T-helper 2 cell treated with Interferon-gamma antibody and Interleukin-4, amounts not matched to agents 100 ng/mL and 5 ng/mL, for 36 hours (primary cell): ENCODE measurements around the gene MREG. TPM values are rescaled to one million over a fixed set of nuclear protein-coding genes. Genes with fewer than 3 reads are reported as not detected.
"Not testable (repeated sequence)": the region's sequence is repeated elsewhere in the genome, so short reads cannot be mapped to it uniquely, and the experiment has no call there.

Experiments
- intact Hi-C: fragments of 100-400 bp; cut with micrococcal nuclease; formaldehyde crosslinking; loops from one replicate; pipeline ENCODE4 v1.15.1; 2023
- total RNA-seq: library from RNA; stranded (reverse); gene quantifications from 2 replicates; pipeline ENCODE4 v1.2.3, GENCODE V29; 2022

Gene MREG
- total RNA-seq, 1 donor from 2014 or later, result 9.0 TPM

- intact Hi-C loops, result loop anchor here (1.0 kb wide), 1 partner anchor 73 kb away; no protein-coding TSS in a partner anchor
Measured at GRCh38 chr2:216023055-216023648, 9.8 kb upstream of the MREG start.

- intact Hi-C loops, result no loop called here
Measured at GRCh38 chr2:216021768-216022565, 8.6 kb upstream of the MREG start.

- intact Hi-C loops, result loop anchor here (5.0 kb wide), 3 partner anchors 94 to 706 kb away; partner anchors contain the start of genes ATIC and SMARCAL1
Measured at GRCh38 chr2:216018709-216019108, 5.4 kb upstream of the MREG start.

GRCh38 chr2:216017365-216017764 lies 4.0 kb upstream of the MREG start:
- intact Hi-C loops, result loop anchor here (2.0 to 5.0 kb wide), 4 partner anchors 15 to 705 kb away; partner anchors contain the start of genes ATIC and SMARCAL1

DNA sequence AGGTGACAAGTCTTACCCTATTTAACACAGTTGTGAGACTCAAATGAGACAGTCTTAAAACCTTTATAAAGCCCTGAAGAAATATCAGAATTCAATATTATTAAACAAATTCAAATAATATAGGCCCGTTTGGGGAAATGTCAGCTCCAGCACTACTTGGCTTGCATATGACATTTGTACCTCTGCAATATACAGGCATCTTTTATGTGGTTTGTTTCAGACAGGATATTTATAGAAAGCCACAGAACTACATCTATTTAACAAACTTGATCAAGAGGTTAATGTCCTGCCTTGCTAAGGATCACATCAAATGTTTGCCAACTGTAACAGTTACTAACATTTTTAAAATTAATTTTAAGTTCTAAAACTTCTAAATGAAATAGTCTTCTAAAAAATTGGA lies 3.2 kb upstream of the MREG start:
- intact Hi-C loops, result loop anchor here (2.0 to 5.0 kb wide), 4 partner anchors 16 to 704 kb away; partner anchors contain the start of genes ATIC and SMARCAL1

DNA sequence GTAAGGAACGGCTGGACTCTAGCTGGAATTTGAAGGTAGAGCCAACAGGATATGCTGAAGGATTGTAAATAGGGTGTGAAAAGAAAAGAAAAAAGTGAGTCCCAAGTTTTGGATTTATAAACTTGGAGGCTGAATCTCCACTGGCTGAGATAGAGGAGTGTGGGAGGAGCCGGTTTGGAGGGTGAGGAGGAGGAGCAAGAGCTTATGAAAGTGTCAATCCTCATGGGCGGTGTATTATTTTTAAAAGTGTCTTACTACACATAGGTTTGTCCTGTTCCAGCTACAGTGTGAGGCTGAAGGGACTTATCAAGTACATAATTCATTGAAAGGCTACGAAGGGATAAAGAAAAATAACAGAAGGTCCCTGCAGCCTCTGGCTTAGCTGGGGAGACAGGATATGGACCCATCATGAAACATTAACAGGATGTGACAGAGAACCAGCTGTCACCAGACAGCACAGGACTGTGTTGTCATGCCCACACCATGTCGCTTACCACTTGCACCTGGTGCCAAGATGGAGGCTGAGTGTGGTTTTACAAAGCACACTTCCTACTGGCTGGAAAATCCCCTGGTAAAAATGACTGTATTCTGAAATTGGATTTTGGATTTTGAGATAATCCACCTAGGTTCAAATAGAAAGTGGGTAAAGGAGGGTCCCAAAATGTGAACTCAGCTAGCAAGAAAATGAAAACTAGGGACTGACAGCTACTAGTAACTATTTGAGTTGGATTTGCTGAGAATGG lies 2.5 kb upstream of the MREG start:
- intact Hi-C loops, result loop anchor here (2.0 to 5.0 kb wide), 4 partner anchors 17 to 704 kb away; partner anchors contain the start of genes ATIC and SMARCAL1

DNA sequence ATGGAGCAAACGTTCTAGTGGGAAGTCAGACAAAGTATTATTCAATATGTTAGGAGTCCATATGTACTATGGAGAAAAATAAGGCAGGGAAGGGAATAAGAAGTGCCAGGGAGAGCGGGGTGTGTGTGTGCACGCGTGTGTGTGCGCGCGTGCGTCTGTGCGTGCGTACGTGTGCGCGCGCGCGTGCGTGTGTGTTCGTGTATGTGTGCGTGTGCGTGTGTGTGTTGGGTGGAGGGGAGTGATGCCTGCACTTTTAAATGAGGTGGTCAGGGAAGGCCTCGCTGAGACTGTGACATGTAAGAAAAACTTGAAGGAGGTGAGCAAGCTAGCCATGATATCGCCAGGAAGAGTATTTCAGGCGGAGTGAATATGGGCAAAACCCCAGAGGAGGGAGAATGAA lies 1.6 kb upstream of the MREG start:
- intact Hi-C loops, result loop anchor here (5.0 kb wide), 3 partner anchors 97 to 703 kb away; partner anchors contain the start of genes ATIC and SMARCAL1

DNA sequence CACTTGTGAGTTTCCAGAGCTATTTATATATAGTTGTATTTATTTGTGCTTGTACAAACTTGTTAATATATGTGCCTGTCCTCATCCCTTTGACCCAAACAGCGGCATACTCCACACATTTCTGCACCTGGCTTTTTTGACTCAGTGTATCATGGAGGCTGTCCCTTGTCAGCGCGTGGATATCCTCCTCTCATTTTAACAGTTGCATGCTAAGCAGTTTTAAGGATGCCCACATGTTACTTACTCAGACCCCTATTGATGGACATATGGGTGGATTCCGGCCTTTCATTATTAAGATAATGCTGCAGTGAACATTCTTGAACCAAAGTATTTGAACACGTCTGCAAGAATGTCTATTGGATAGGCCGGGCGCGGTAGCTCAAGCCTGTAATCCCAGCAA lies 655 bp upstream of the MREG start:
- intact Hi-C loops, result no loop called here

DNA sequence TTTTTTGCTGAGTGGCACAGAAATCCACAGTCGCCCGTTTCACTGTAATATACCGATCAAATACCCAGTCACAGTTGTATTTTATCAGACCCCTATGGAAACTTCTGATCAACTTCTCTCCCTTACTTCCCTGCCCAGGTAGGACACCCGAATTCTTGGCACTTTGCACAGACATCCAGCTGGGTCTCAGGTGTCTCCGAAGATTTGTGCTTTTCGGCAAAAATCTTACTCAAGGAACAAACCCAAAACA lies 596 bp downstream of the MREG start:
- intact Hi-C loops, result loop anchor here (2.0 kb wide), 3 partner anchors 34 to 68 kb away; partner anchors contain the start of genes PECR and TMEM169

DNA sequence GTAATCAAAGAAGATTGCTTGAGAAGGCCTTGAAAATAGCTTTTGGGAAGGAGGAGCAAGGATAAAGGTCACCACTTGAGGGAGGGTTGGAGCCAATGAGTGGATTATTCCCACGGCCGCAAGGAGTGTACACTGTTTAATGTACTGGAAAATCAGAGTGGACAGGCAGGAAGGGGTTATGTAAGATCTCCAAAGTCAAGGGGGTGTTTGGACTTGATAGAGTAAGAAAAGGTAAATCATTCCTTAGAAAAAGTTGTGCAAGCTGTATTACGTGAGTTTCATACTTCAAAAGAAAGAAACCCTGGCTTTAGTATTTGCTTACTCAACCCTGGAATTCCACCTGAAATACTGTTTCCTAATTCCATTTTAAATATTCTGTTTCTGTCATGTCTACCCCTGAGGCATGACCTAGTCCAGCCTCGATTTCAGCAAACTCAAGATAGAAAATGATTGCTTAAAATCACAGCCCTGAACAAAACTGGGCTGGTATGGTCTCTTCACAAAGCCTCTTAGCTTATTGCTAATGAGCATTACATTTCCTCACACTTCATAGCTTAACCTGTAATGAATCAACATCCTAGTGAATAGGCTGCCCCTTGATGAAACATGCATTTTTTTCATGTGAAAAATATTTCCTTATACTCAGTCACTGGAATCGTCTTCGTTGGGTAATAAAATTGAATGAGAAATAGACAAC lies 1.1 kb downstream of the MREG start:
- intact Hi-C loops, result loop anchor here (2.0 kb wide), 3 partner anchors 33 to 69 kb away; partner anchors contain the start of genes PECR and TMEM169

DNA sequence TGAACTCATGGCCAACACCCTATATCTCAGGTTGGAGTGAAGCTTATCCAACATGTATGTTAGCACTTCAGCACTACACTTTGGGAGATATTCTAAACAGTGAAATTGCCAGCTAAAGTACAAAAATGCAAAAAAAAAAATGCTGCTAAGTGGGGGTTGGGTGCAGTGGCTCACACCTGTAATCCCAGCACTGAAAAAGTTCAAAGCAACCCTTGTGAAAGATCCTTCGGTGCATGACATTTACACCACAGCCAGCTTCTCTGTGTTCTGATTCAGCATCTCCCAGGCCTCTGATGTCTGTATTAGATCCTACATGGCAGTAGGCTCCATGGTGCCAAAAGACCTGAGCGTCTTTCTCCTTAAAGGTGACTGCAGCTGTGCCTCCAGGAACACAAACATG lies 4.1 kb downstream of the MREG start:
- intact Hi-C loops, result not testable (repeated sequence)

DNA sequence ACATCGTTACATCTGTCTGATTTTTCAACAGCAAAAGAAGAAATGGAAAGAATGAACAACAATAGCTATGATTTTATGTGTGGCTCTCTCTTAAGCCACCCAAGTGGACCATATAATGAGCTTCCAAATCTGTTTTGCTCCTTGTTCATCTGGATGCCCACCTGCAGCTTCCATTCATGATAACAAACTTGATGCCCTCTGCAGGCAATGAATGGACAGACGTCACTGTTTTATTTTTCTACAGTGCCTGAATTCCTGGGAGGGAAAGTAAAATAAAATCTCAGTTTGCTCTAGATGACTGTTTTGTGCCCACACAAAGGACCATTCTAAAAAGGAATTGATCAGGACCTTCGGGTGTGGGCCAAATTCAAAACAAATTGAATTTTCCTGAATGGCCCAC lies 5.0 kb downstream of the MREG start:
- intact Hi-C loops, result no loop called here

DNA sequence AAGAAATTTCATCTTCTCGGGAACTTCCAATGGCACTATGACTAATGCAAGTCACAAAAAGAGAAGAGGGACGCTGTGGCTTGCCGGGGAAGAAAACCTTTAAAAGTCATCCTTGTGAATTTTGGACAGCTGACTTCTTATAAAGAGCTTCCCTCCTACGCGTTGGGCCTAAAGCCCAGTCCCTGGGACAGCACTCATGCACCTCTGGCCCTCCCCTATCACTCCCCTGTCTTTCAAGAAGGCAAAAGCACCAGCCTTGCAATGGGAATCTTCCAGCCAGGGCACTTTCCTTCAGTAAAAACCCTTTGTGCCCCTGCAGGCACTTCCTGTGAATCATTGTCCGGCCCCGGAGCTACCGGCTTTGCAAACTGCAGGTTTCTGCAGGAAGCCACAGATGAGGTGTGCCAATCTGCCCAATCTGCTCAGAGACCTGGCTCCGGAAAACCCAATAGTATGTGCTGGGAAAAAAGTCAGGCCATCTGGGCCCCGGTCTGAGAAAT lies 7.1 kb downstream of the MREG start:
- intact Hi-C loops, result no loop called here

DNA sequence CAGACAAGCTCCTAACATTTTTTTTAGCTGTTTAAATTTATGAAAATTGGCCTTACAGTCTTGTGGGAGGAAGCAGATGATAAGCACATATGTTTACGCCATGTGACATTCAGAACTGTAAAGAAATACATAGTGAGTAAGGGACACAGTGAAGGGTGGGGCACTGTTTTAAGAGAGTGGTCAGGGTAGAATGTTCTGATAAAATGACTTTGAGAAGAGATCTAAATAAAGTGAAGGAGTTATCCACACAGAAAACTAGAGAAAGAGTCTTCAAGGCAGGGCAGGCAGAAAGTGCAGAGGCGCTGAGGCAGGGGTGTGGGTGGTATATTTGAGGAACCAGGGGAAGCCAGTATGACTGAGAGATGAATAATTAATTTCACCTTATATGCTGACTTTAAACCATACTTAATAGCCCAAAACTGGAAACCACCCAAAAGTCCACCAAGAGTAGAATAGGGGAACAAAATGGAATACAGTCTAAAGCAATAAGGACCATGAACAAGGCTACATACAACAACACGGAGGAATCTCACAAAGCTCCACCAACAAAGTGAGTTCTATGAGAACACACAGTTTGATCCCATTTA lies 8.6 kb downstream of the MREG start:
- intact Hi-C loops, result no loop called here

- intact Hi-C loops, result no loop called here
Measured at GRCh38 chr2:216003876-216004696, 9.3 kb downstream of the MREG start.

- intact Hi-C loops, result no loop called here
Measured at GRCh38 chr2:216002693-216003092, 10.7 kb downstream of the MREG start.

DNA sequence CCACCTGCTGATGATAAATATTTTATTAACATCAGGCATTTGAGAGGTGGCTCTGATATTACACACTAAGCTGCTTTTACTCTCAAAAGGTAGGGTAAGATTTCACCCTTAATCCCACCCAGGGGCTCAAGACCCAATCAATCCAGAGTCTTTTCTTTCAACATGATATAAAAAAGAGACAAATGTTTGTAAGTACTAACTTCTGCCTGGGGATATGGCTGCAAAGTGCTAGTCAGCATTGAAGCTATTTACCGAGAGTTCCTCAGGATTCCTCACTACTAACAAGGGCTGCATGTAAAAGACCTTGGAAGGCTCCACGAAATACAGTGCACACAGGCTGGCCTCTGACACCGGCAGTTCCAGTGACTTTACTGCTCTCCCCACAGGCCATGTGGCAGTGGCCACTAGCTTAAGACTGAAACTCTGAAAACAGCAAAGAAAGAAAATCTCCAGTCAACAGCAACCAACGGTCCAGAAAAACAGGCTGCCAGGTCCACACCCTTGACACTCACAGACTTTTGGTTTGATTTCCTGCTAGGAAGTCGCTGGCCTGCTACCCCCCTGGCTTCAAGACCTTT lies 11.2 kb downstream of the MREG start:
- intact Hi-C loops, result no loop called here

- intact Hi-C loops, result no loop called here
Measured at GRCh38 chr2:216001216-216002100, 11.9 kb downstream of the MREG start.
